Trophoblast cell (in vitro differentiated cells and primary cell): Measurements from ENCODE around the gene IP6K2.

Source experiments
- DNase-seq, 2 donors: peaks; one replicate each; pipeline ENCODE4 v3.0.0-alpha.2; 2016
- H2AFZ ChIP-seq: 2 replicates; pipeline ENCODE4 v1.6.1; 2013; ENCODE audit warnings: low read length, moderate library complexity, mild to moderate bottlenecking; ENCODE audit not compliant: insufficient read depth, poor library complexity
- H2AK5ac ChIP-seq: 2 replicates; pipeline ENCODE4 v1.6.1; 2013; ENCODE audit warnings: mild to moderate bottlenecking, low read length
- H2BK120ac ChIP-seq: 2 replicates; pipeline ENCODE4 v1.6.1; 2013; ENCODE audit warnings: low read length, mild to moderate bottlenecking, moderate library complexity; ENCODE audit not compliant: insufficient read depth, poor library complexity
- H2BK12ac ChIP-seq: 2 replicates; pipeline ENCODE4 v1.6.1; 2013; ENCODE audit warnings: mild to moderate bottlenecking, low read length, moderate library complexity
- H2BK5ac ChIP-seq: 2 replicates; pipeline ENCODE4 v1.6.1; 2013; ENCODE audit warnings: low read length, low read depth, moderate library complexity, mild to moderate bottlenecking; ENCODE audit not compliant: poor library complexity
- H3K14ac ChIP-seq: 2 replicates; pipeline ENCODE4 v1.6.1; 2013; ENCODE audit warnings: mild to moderate bottlenecking, low read length
- H3K18ac ChIP-seq: 2 replicates; pipeline ENCODE4 v1.6.1; 2013; ENCODE audit warnings: mild to moderate bottlenecking, low read length
- H3K23ac ChIP-seq: 2 replicates; pipeline ENCODE4 v1.6.1; 2013; ENCODE audit warnings: low read length
- H3K27ac ChIP-seq: 2 replicates; pipeline ENCODE4 v1.5.1; 2013; ENCODE audit warnings: low read depth, mild to moderate bottlenecking, inconsistent platforms, low read length, moderate library complexity
- H3K27me3 ChIP-seq: 2 replicates; pipeline ENCODE4 v1.6.1; 2013; ENCODE audit warnings: inconsistent platforms, mild to moderate bottlenecking, low read length, moderate library complexity; ENCODE audit not compliant: insufficient read depth
- H3K36me3 ChIP-seq, 2 experiments: 1 replicate in 1 of 2; 2 replicates in 1 of 2; pipeline ENCODE4 v1.6.1; 2013; ENCODE audit warnings: low read length in 2 of 2, mild to moderate bottlenecking in 2 of 2, moderate library complexity in 1 of 2; ENCODE audit not compliant: insufficient read depth in 2 of 2, control insufficient read depth in 1 of 2
- H3K4ac ChIP-seq: 2 replicates; pipeline ENCODE4 v1.6.1; 2013; ENCODE audit warnings: low read depth, mild to moderate bottlenecking, low read length, moderate library complexity
- H3K4me1 ChIP-seq, 2 experiments: 1 replicate in 1 of 2; 2 replicates in 1 of 2; pipeline ENCODE4 v1.6.1; 2013; ENCODE audit warnings: low read length in 2 of 2, mild to moderate bottlenecking in 2 of 2, moderate library complexity in 1 of 2; ENCODE audit not compliant: insufficient read depth in 2 of 2, control insufficient read depth in 1 of 2
- H3K4me2 ChIP-seq: 2 replicates; pipeline ENCODE4 v1.6.1; 2013; ENCODE audit warnings: inconsistent platforms, mild to moderate bottlenecking, low read length, moderate library complexity
- H3K4me3 ChIP-seq: 2 replicates; pipeline ENCODE4 v1.5.1; 2013; ENCODE audit warnings: mild to moderate bottlenecking, low read depth, low read length, inconsistent platforms
- H3K79me1 ChIP-seq: one replicate; pipeline ENCODE4 v1.6.1; 2013; ENCODE audit warnings: low read length
- H3K79me2 ChIP-seq: 2 replicates; pipeline ENCODE4 v1.6.1; 2013; ENCODE audit warnings: low read length, mild to moderate bottlenecking; ENCODE audit not compliant: control insufficient read depth, insufficient read depth, poor library complexity
- H3K9ac ChIP-seq: 2 replicates; pipeline ENCODE4 v1.6.1; 2013; ENCODE audit warnings: mild to moderate bottlenecking, low read length
- H3K9me3 ChIP-seq: 2 replicates; pipeline ENCODE4 v1.6.1; 2013; ENCODE audit warnings: low read depth, mild to moderate bottlenecking, control low read depth, inconsistent platforms, low read length; ENCODE audit not compliant: insufficient read depth
- H4K12ac ChIP-seq: 2 replicates; pipeline ENCODE4 v1.6.1; 2013; ENCODE audit warnings: low read depth, mild to moderate bottlenecking, low read length, moderate library complexity
- H4K8ac ChIP-seq: 2 replicates; pipeline ENCODE4 v1.6.1; 2013; ENCODE audit warnings: low read depth, mild to moderate bottlenecking, low read length, moderate library complexity
- H4K91ac ChIP-seq: one replicate; pipeline ENCODE4 v1.6.1; 2013; ENCODE audit warnings: low read depth, mild to moderate bottlenecking, low read length, moderate library complexity
- WGBS: extraction: QIAGEN DNeasy Blood & Tissue Kit; methylation state at CpG from one replicate; pipeline ENCODE4 v1.1.7; 2013; ENCODE audit warnings: missing lambda C conversion rate; ENCODE audit not compliant: insufficient read length, insufficient coverage; ENCODE audit errors: extremely low coverage; 5-methylcytosine and 5-hydroxymethylcytosine counted together

The IP6K2 gene

DNA sequence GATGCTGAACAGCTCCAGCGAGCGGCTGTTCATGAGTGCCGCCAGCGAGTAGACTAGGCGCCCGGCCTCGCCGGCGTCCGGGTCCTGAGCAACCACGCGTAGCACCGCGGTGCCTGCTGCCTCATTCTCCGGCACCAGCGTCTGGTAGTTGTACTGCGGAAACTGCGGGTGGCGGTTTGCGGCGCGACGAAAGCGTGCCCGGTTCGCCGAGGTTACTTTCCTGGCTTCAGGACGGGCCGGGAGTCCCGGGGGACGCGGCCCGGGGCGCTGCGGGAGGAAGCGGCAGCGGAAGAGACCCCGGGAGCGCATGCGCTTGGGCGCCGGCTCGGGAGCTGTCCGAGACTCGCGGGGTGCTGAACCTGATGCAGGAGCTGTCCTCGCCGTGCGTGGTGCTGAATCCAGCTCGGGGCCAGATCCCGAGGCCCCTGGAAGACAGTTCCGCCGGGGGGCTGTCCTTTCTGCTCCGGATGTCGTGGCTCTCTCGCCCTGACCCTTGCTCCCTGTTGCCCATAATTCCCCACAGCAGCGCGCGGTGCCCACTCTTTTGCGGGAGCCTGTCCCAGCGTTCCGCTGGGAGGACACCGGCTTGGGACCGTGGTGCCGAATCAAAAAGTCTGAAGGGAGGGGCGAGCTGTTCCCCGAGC lies 55.4 kb downstream of the IP6K2 start:
- Histone ChIP-seq H3K18ac (no peak overlapping the region), H3K14ac (no peak overlapping the region), H2AFZ (no peak overlapping the region), H3K4me3 (peak overlapping the region; percentile 59), H3K4me2 (peak overlapping the region; percentile 98), H4K12ac (no peak overlapping the region), H3K79me1 (peaks cover 9% of the 10 kb centered on the region), H3K23ac (no peak overlapping the region), H4K91ac (no peak overlapping the region), H3K9ac (no peak overlapping the region), H3K4ac (no peak overlapping the region), H2BK5ac (no peak overlapping the region), H3K4me1 (peaks cover 10 to 15% of the 10 kb centered on the region in 2 experiments), H3K27me3 (no peaks in the 10 kb centered on the region), H3K27ac (no peak overlapping the region), H4K8ac (no peak overlapping the region), H3K36me3 (no peaks in the 10 kb centered on the region), H2AK5ac (no peak overlapping the region), H3K9me3 (peaks cover 28% of the 10 kb centered on the region), H2BK120ac (no peak overlapping the region), H2BK12ac (no peak overlapping the region), H3K79me2 (no peaks in the 10 kb centered on the region)
- WGBS: no CpG with 5 or more reads among the region's 67 CpGs
- peak; percentile 59 to 73 for DNase-seq

DNA sequence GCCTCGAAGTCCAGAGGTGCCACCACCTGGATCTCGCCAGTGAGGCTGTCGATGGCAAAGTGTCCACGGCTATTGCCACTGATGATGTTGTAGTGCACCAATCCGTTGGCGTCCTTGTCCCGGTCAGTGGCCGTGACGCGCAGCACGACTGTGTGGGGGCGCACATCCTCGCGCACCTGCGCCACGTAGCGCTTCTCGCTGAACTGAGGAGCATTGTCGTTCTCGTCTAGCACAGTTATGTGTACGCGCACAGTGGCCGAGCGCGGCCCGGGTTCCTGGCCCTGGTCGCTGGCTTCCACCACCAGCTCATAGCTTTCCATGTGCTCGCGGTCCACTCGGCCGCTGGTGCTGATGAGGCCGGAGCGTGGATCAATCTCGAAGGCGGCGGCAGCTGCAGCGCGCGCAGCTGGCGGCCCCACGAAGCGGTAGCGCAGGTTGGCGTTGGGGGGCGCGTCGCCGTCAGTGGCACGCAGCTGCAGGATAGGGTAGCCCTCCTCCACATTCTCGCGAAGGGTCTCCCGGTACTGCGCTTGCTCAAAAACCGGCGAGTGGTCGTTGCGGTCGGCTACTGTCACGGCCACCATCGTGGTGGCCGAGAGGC lies 56.1 kb downstream of the IP6K2 start:
- Histone ChIP-seq H4K12ac (no peak overlapping the region), H3K4me2 (peak overlapping the region; percentile 98)
- DNase-seq: no peak

DNA sequence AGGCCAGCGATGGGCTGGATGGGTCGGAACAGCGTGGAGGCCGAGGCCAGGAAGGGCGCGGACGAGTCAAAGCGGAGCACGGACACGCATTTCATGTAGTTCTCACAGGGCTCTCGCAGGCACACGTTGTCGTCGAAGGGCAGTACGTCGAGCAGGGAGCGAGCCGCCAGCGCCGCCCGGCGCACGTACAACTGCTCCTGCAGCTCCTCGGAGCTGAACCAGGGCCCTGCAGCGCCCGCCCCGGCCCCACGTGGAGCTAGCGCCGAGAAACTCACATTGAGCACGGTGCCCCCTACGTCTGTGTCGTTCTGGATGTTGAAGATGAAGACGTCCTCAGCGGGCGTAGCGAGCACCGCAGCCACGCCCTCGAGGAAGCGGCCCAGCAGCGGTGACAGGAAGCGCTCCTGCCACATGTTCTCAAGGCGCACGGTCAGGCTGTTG lies 60.2 kb downstream of the IP6K2 start:
- H4K12ac ChIP-seq: no peak overlapping the region
- H3K79me1 ChIP-seq: no peaks in the 10 kb centered on the region
- H2BK120ac ChIP-seq: no peak overlapping the region
- H3K27me3 ChIP-seq: no peaks in the 10 kb centered on the region
- no peak overlapping the region for H3K27ac ChIP-seq
- no peak overlapping the region for H4K91ac ChIP-seq
- H3K9me3 ChIP-seq: peaks cover 35% of the 10 kb centered on the region
- H3K4me1 ChIP-seq: peaks cover 9 to 14% of the 10 kb centered on the region in 2 experiments
- no peak overlapping the region for H3K9ac ChIP-seq
- no peak overlapping the region for H3K18ac ChIP-seq
- H2AK5ac ChIP-seq: no peak overlapping the region
- H3K23ac ChIP-seq: no peak overlapping the region
- peak overlapping the region; percentile 72 for H4K8ac ChIP-seq
- H3K4me2 ChIP-seq: no peak overlapping the region
- DNase-seq: no peak
- H3K36me3 ChIP-seq: no peaks in the 10 kb centered on the region
- WGBS: no CpG with 5 or more reads among the region's 45 CpGs
- no peaks in the 10 kb centered on the region for H3K79me2 ChIP-seq
- H3K4me3 ChIP-seq: peak overlapping the region; percentile 21
- no peak overlapping the region for H2BK5ac ChIP-seq
- no peak overlapping the region for H2BK12ac ChIP-seq
- no peak overlapping the region for H2AFZ ChIP-seq
- no peak overlapping the region for H3K4ac ChIP-seq
- peak overlapping the region; percentile 52 for H3K14ac ChIP-seq

More for the DNA sequence above, 56.1 kb downstream of the IP6K2 start:
- H3K9me3 ChIP-seq: peaks cover 31% of the 10 kb centered on the region
- no peaks in the 10 kb centered on the region for H3K27me3 ChIP-seq
- H3K79me1 ChIP-seq: peaks cover 9% of the 10 kb centered on the region
- H3K23ac ChIP-seq: no peak overlapping the region
- no peak overlapping the region for H3K27ac ChIP-seq
- no peak overlapping the region for H2BK120ac ChIP-seq
- H3K4me3 ChIP-seq: peak overlapping the region; percentile 1
- no peak overlapping the region for H3K9ac ChIP-seq
- no peak overlapping the region for H2BK12ac ChIP-seq
- H4K91ac ChIP-seq: no peak overlapping the region
- H3K14ac ChIP-seq: no peak overlapping the region
- no peak overlapping the region for H3K18ac ChIP-seq
- H3K4ac ChIP-seq: no peak overlapping the region
- H3K79me2 ChIP-seq: no peaks in the 10 kb centered on the region
- peaks cover 13 to 21% of the 10 kb centered on the region in 2 experiments for H3K4me1 ChIP-seq
- H4K8ac ChIP-seq: no peak overlapping the region
- no peak overlapping the region for H2BK5ac ChIP-seq
- H2AFZ ChIP-seq: no peak overlapping the region
- H2AK5ac ChIP-seq: no peak overlapping the region
- no CpG with 5 or more reads among the region's 61 CpGs for WGBS
- no peaks in the 10 kb centered on the region for H3K36me3 ChIP-seq

DNA sequence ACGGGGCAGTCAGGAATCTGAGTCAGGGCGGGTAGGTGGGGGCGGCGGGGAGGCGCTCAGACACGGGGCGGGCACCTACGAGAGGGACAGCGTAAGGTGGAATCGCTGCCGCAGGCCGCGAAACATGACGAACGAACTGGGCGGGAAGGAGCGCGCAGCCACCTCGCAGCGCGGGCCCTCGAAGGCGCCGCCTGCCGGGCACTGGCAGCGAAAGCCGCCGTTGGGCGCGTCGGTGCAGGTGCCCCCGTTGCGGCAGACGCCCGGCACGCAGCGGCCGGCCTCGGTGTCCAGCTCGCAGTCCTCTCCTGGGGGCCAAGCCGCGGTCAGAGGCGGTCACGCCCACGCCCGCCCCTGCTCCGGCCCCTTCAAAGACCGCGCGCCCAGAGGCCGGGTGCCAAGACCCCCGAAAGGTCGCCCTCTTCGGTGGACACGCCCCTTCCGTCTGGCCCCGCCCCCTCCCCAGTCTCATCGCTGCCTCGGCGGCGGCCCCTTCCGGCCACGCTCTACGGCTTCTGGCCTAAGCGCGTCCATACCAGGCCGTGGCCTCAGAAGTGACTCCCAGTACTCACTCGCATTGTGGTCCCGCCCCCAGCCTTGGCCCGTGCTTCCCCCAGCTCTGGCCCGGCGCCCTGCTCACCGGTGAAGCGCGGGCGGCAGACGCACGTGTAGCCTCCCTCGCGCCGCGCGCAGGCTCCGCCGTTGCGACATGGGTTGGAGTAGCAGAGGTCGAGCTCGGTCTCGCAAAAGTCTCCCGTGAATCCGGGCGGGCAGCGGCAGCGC lies 60.8 kb downstream of the IP6K2 start:
- no CpG with 5 or more reads among the region's 94 CpGs for WGBS

More for the DNA sequence above, 60.8 kb downstream of the IP6K2 start:
- H2BK5ac ChIP-seq: no peak overlapping the region
- H3K4me1 ChIP-seq: peaks cover 5 to 10% of the 10 kb centered on the region in 2 experiments
- peak; percentile 91 to 94 for DNase-seq
- H3K4me3 ChIP-seq: peak overlapping the region; percentile 60
- no peak overlapping the region for H3K27ac ChIP-seq
- H4K12ac ChIP-seq: peak overlapping the region; percentile 20
- H2BK120ac ChIP-seq: no peak overlapping the region
- H3K14ac ChIP-seq: peak overlapping the region; percentile 52
- H4K8ac ChIP-seq: peak overlapping the region; percentile 72
- H3K79me1 ChIP-seq: no peaks in the 10 kb centered on the region
- peaks cover 32% of the 10 kb centered on the region for H3K9me3 ChIP-seq
- peak overlapping the region; percentile 64 for H3K4me2 ChIP-seq
- H3K79me2 ChIP-seq: no peaks in the 10 kb centered on the region
- no peak overlapping the region for H4K91ac ChIP-seq
- no peaks in the 10 kb centered on the region for H3K27me3 ChIP-seq
- no peak overlapping the region for H2AK5ac ChIP-seq
- no peak overlapping the region for H3K9ac ChIP-seq
- H2AFZ ChIP-seq: no peak overlapping the region
- no peak overlapping the region for H3K23ac ChIP-seq
- H3K18ac ChIP-seq: no peak overlapping the region
- H3K4ac ChIP-seq: no peak overlapping the region
- no peaks in the 10 kb centered on the region for H3K36me3 ChIP-seq
- H2BK12ac ChIP-seq: no peak overlapping the region
